HG02610 (cell line): Measurements from ENCODE around the gene S1PR2.
A peak's percentile ranks its signal among the peaks of the same experiment; 100 is the strongest.
"Not testable (repeated sequence)": the region's sequence is repeated elsewhere in the genome, so short reads cannot be mapped to it uniquely, and the experiment has no call there.

Experiments used
- ATAC-seq: cut with Tn5 transposase; IDR thresholded peaks from one replicate; pipeline ENCODE4 v1.9.1; 2021; ENCODE audit warnings: mild to moderate bottlenecking, moderate library complexity; ENCODE audit not compliant: unreplicated experiment

Gene S1PR2

DNA sequence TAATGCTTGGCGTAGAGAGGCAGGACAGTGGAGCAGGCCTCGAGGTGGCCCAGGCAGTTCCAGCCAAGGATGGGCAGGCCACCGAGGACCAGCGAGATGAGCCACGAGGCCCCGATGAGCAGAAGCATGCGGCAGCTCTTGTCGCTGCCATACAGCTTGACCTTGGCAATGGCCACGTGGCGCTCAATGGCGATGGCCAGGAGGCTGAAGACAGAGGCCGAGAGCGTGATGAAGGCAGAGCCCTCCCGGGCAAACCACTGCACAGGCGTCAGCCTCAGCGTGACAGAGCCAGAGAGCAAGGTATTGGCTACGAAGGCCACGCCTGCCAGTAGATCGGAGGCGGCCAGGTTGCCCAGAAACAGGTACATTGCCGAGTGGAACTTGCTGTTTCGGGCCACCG, 6.8 kb downstream of the S1PR2 start:
- no peak for ATAC-seq

DNA sequence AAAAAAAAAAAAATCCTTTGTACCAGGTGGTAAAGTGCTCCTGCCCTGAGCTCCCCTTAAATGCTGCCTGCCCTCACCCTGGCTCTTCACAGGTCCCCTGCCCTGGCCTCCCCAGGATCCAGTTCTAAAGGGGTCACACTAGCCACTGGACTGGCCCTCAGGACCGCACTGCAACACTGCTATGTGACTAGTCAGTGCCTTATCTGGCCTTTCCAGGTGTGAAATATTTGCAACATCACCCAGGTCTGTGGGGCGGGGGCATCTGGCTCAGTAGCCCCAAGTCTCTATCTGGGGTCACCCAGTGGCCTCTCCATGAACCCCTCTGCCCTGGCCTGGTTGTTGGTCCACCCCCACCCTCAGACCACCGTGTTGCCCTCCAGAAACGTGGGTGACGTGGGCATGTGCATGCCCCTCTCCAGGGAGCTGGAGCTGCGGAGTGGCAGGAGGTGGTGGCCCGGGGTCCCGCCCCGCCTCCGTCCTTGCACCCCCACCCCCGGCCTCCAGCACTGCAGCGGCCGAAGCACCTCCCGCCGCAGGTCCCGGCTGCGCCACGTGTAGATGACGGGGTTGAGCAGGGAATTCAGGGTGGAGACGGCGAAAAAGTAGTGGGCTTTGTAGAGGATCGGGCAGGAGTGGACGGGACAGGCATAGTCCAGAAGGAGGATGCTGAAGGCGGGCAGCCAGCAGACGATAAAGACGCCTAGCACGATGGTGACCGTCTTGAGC, 7.5 kb downstream of the S1PR2 start:
- no peak for ATAC-seq

DNA sequence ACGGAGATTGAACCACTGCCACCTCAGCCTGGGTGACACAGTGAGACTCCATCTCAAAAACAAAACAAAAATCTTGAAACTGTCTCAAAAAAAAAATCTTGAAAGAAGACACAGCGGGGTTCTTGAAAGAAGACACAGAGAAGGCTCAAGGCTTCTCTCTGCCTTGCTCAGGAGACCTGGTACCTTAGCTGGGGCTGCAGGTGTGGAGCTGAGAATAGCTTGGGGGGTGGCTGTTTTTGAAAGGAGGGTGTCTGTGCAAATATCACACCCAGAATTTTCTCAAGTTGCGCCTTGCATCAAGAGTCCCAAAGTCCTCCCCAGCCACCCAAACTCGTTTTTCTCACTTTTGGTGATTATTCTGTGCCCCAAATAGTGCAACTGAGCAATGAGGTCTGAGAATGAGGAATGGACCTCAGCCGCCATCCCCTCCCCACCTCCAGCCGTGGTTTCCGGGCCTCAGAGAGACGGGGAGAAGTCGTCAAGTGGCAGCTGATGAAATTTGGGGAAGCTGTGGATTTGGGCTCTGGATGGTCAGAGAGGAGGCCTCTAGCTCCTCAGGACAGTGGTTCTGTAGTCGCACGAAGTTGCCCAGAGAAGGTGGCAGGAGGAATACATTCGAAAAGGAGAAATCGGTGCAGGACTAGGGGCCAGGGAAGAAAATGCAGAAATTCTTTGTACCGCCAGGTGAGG, 8.8 kb downstream of the S1PR2 start:
- ATAC-seq: no peak

DNA sequence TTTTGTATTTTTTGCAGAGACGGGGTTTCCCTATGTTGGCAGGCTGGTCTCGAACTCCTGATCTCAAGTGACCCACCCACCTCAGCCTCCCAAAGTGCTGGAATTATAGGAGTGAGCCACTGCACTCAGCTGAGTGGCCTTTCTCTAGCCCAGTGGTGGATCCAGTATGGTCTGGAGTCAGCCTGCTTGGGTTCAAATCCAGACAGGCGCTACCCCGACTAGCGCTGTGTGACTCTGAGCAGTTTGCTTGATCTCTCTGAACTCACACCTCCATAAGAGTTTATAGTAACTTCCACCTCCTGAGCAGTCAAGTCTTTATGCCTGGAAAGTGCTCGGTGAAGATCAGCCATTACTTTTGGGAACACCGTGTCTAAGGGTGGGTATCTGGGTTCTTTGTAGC, 10.4 kb downstream of the S1PR2 start:
- ATAC-seq: no peak

DNA sequence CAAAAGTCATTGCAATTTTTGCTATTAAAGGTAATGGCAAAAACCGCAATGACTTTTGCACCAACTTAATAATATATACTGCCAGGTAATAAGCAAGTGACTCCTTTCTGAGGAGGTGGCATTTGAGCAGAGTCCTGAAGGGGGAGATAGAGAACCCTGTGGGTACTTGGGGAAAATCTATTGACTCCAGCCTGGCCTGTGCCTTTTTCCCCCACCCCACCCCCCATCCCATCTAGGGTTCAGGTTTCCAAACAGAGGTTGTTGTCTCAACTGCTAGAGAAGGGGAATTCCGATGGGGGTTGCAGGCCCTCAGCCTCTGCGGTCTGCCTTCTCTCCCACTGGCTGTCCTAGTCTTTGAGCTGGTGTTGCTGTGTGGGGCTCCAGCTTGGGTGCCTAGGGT, 11.5 kb downstream of the S1PR2 start:
- no peak for ATAC-seq

DNA sequence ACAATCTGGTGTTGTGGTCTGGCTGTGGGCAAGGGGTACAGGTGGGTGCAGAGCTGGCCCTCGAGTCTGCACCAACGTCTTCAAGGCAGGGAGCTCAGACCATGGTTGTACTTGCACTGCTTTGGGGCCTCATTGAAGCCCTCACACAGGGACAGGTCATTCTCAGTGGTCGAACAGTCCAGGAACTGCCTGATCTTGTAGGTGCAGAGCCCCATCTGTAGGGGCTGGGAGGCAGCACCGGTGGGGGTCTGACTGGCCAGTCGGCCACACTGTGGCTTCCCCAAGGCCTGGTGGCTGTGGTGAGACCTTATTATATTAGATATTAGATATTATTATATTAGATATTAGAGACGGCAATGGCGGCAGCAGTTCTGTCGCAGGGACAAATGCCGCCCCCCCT, 14.0 kb downstream of the S1PR2 start:
- no peak for ATAC-seq

DNA sequence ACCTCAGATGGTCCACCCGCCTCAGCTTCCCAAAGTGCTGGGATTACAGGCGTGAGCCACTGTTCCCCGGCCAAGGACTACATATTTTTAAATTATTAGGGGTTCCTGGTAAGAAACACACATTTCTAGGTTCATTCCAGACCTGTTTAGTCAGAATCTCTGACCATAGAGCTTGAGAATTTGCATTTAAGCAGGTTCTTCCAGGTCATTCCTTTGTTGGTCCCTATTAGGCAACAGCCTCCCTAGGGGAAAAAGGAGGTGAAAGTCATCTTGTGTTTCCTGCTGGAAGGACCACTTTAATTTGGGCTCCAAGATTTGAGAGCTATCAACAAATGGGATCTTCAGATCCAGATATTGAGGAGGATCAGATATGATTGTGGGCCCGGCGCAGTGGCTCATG, 16.3 kb downstream of the S1PR2 start:
- no peak for ATAC-seq

DNA sequence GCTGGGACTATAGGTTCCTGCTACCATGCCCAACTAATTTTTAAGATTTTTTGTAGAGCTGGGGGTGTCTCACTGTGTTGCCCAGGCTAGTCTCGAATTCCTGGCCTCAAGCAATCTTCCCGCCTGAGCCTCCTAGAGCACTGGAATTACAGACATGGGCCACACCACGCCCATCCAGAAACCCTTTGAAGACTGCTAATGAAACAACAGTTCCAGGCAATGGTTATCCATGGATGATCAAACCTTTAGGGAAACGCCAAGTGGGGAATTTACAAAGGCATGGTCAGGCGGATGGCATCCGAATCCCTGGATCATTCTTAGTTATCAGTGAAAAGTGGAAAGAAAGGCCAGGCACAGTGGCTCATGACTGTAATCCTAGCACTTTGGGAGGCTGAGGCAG, 19.4 kb downstream of the S1PR2 start:
- ATAC-seq: no peak

DNA sequence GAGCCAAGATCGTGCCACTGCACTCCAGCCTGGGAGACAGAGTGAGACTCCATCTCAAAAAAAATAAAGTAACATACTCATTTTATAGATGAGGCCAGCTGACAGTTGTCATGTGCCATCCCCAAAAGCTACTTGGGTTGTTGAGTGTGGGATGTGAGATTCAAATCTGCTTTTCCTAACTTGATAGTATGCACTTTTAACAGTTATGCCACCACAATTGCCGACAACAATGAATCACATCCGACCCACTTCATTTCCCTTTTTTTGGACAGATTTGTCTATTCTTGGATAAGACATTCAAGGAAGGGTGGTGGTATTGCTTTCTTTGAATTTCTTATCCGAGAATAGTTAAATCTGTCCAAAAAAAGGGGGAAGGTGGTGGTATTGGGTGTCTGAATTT, 20.1 kb downstream of the S1PR2 start:
- no peak for ATAC-seq

DNA sequence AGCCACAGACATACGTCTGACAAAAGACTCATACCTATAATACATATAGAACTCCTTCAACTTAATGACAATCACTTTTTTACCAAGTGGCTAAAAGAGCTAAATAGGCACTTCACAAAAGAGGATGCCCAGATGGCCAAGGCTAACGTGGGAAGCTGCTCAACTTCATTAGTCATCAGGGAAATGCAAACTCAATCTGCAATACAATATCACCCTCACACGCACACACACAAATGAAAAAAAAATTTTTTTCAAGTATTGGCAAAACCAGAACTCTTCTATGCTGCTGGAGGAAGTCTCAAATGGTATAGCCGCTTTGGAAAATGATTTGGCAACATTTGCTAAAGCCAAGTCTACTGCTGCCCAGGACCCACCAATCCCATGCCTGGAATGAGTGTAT, 21.8 kb downstream of the S1PR2 start:
- ATAC-seq: no peak

DNA sequence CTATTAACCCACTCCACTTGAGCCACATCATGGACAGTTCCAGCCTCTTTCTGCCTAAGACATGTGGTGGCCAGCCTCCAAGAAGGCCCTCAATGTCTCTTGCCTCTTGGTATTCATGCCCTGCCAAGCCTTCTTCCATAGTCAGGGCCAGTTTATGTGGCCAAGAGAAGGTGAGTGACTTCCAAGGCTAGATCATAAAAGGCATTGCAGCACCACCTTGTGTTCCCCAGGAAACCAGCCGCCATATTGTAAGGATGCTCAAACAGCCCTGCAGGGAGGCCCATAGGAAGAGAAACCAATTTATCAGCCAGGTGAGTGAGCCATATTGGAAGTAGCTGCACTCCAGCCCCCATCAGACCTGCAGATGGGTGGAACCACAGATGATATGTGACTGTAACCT, 24.1 kb downstream of the S1PR2 start:
- ATAC-seq: no peak

DNA sequence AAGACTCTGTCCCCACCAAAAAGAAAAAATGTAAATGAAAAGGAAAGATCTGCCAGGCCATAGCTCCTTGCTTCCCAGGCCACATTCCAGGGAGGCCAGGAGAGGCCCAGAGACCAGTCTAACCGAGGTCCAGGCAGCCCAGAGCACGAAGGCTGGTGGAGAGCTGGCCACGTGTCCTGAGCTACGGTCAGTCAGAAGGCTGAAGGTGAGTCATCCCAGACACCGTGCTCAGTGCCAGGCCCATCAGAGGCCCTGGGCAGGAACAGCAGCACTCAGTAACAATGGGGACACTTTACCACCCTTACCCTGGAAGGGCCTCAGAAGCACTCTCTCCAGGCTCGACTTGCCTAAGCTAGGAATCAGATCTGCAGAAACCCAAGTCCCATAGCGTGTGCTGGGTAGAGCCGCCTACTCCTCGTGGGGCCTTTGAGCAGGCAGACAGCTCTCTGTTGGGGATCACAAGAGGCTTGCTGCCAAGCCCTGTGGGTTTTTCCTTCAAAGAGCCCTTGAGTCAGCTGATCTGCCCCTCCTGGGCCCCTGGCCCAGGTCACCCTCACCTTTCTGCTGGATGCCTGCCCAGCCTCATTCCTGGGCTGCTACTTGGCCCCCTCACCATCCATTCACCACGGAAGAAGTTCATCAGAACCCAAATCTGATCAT, 24.8 kb downstream of the S1PR2 start:
- ATAC-seq: no peak

DNA sequence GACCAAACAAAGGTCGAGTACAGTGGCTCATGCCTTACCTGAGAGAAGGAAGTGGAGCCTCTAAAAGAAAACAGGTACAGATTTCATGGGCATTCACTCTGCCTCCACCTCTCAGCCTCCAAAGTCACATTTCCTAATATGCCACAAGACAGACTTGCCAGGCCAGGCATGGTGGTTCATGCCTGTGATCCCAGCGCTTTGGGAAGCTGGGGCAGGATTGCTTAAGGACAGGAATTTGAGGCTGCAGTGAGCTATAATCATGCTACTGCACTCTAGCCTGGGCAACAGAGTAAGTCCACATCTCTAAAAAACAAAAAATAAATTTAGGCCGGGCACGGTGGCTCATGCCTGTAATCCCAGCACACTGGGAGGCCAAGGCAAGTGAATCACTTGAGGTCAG, 25.5 kb downstream of the S1PR2 start:
- ATAC-seq: no peak

DNA sequence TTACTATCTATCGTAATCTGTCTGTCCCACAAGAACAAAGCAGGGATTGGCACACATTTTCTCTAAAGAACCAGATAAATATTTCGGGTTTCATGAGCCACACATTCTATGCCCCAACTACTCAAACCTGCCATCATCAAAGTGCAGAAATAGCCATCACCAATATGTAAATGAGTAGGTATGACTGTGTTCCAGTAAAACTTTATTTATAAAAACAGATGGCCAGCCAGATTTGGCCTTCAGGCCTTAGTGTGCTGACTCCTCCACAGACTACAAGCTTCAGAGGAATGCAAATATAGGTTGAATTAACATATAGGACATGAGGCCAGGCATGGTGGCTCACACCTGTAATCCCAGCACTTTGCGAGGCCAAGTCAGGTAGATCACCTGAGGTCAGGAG, 27.4 kb downstream of the S1PR2 start:
- ATAC-seq: no peak

DNA sequence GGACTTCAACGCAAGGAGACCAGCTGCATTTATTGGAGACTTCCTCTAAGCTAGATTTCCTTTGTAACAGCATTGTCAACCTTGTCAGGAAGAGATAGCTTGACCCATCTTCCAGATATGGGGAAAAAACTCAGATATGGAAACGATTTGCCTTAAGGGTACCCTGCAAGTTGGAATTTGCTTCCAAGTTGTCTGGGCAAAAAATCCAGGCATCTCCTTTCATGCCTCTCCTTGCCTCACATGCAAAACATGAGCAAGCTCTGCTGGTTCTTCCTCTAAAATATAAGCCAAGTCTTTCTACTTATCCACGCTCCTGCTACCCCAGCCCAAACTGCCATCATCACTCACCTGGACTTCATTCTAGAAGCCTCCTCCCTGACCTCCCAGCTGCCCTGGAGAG, 30.0 kb downstream of the S1PR2 start:
- no peak for ATAC-seq

DNA sequence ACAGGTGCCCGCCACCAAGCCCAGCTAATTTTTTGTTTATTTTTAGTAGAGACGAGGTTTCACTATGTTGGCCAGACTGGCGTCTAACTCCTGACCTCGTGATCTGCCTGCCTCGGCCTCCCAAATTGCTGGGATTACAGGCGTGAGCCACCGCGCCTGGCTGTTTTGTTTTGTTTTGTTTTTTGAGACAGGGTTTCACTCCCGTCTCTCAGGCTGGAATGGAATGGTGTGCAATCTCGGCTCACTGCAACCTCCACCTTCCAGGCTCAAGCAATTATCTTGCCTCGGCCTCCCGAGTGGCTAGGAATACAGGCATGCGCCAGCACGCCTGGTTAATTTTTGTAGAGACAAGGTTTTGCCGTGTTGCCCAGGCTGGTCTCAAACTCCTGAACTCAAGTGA, 31.0 kb downstream of the S1PR2 start:
- not testable (repeated sequence) for ATAC-seq

DNA sequence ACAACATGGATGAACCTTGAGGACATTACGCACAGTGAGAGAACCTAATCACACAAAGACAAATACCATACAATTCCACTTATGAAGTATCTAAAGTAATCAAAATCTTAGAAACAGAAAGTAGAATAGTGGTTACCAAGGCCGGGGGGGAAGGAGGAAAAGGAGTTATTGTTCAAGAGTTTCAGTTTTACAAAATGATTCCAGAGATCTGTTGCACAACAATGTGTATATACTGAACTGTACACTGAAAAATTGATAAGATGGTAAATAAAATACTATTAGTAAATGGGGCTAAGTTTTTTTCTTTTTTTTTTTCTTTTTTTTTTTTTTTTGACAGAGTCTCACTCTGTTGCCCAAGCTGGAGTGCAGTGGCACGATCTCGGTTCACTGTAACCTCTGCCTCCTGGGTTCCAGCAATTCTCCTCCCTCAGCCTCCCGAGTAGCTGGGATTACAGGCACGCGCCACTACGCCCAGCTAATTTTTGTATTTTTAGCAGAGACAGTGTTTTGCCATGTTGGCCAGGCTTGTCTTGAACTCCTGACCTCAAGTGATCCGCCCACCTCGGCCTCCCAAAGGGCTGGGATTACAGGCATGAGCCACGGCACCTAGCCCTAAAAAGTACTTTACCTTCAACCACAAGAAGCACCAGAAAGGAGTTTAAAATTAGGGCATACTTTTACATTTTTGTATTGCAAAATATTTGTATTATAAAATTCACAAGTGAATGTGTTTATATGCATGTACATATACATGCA, 32.1 kb downstream of the S1PR2 start:
- not testable (repeated sequence) for ATAC-seq

DNA sequence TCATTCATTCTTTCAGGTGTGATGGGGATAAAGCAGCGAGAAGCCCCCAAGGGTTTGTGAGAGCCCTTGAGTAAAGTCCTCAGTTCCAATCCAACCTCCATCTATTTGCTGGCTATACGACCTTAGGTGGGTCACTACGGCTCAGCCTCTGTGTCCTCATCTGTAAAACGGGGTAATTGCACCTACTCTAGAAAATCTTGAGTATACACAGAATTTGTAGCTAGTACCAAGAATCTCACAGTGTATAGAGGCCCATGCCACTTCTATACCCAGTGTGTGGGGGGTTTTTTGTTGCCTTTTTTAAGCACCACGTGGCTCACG, 36.0 kb downstream of the S1PR2 start:
- no peak for ATAC-seq

DNA sequence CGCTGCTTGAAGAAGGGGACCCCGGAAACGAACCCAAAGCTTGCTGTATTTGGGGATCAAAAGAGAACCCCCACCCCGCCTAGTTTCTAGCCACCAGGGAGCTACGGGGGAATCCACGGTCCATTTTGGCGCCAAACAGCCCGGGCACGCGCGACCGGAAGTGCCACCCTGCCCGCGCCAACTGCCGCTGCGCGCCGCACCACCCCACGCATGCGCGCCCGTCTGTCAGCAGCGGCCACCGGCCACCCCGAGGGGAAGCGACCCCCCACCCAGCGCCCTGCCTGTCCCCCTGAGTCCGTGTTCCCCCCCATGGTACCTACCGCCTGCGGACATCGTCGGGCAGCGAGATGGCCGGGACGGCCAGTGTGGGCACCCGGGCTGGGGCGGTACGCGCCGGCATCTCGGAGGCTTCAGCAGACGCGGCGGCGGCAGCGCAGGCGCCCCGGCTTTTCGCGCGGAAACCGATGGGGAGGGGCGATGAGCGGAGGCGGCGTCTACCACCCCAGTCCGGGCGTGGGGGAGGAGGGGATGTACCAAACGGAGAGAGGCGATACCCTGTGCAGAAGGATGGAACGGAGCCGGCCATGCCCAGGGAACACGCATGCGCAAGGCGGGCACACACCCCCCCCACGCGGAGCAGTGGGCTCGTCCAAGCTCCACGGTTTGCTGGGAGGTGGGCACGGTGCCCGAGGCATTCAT, 36.5 kb downstream of the S1PR2 start, which contains the start of gene DNMT1:
TSS of gene DNMT1 (minus strand) at position 454 of the 699 bp plus-strand sequence. CDS start at position 400, 54 bp downstream.
- peak; percentile 82 for ATAC-seq

DNA sequence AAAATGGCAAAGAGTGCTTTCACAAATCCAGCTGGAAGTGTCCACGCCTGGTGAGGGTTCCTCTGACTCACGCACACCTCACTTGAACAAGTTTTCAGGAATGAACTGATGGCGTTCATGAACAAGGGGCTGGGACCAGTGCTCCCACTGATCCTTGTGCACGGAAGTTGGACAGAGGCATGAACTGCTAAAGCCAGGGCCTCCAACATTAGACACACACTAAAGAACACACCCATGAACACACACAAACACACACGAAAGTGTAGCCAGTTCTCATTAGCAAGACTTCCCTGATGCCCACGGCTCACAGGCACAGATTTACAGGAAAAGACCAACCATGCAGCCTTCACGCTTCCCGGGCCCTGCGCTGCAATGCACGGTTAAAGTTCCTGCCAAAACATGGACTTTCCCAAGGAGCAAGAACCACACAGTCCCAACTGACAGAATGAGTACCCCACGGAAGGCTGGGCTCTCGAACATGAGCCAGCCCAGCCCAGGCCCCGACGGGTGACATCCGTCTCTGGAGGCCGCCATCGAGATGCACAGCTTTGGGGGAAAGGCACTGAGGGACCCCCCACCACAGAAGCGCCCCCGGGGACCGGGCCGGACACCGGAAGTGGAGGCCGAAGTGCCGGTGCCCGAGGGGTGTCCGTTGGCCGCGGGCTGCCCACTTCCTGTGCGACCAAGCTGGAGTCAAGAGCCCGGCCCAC, 37.2 kb downstream of the S1PR2 start:
- ATAC-seq: peak; percentile 13
